Left ventricle myocardium superior (tissue), 1 donor: ENCODE measurements around the gene PYGO1. TPM values are rescaled to one million over a fixed set of nuclear protein-coding genes. Genes with fewer than 3 reads are reported as not detected.

ENCODE experiments used
- ATAC-seq: fragments of 200-7000 bp; cut with Tn5 transposase; one replicate; pipeline ENCODE4 v1.9.1; 2020; ENCODE audit warnings: mild to moderate bottlenecking, moderate library complexity
- DNase-seq: peaks from one replicate; pipeline ENCODE4 v3.0.0-alpha.2; 2020
- intact Hi-C: fragments of 100-400 bp; cut with micrococcal nuclease; formaldehyde crosslinking; loops from one replicate; pipeline ENCODE4 v1.11.0; 2022
- total RNA-seq: library from RNA; stranded (reverse); fragmentation: NEBNext Ultra II Directional; extraction: Animal tissue kit (Norgen Biotek cat#: 25700); gene quantifications from one replicate; pipeline ENCODE4 v1.2.1, GENCODE V29; 2021
- donor health status: DM: no; HTN: yes; CAD: no; lungs with severe emphysema.

The PYGO1 gene
- total RNA-seq, 1 donor from 2014 or later = 7.8 TPM

- ATAC-seq (no peak), DNase-seq (no peak)
- intact Hi-C loops = no loop called here
Measured at GRCh38 chr15:55586808-55587207, 1.3 kb downstream of the PYGO1 start.

- DNase-seq (no peak), ATAC-seq (no peak)
- intact Hi-C loops = no loop called here
Measured at GRCh38 chr15:55576943-55577342, 11.2 kb downstream of the PYGO1 start.

DNA sequence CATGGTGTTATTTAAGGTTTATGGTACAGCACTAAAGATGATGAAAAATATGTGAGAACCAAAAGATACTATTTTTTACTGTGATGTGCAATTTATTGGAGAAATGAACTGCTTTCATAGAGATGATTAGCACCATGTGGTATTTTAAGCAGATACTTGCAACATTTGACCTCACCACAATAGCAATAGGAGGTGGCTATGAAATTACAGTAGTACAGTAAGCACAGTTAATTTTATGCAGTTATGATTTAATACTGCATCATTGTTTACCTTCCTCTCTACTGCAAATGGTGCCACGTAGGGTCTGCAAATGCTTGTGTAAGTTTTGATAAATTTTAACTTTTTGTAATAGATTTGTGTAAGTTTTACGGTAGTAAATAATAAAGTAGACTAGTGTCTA lies 14.0 kb downstream of the PYGO1 start:
- no peak for DNase-seq
- intact Hi-C loops = no loop called here
- no peak for ATAC-seq

- ATAC-seq = no peak
- intact Hi-C loops = no loop called here
Measured at GRCh38 chr15:55573224-55573623, 14.9 kb downstream of the PYGO1 start.

DNA sequence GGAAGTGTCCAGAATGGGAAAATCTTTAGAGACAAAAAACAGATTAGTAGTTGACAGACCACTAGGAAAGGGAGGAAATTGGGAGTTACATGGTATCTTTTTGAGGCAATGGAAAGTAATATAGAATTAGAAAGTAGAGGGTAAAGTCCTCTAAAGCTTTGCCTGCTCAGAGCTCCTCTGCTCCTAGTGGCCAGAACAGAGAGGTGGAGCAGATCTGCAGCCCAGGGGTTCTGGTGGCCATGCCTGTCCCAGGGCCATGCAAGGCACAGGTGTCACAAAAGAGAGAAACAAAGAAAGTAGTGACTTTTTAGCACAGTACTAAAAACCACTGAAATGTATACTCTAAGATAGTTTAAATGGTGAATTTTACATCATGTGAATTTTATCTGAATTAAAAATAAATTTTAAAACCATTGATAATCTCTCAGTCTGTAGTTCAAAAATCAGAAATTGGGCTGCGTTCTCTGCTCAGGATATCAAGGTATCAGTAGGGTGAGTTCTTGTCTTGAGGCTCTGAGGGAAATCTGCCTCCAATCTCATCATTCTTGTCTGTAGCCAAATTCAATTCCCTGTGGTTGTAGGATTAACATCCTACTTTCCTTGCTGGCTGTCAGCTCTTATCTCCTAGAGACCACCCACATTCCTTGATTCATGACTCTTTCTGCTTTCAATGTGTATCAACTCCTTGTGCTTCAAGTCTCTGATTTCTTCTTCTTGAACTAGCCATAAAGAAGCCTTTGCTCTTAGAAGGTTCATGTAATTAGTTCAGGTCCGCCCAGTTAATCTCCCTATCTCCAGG lies 23.6 kb downstream of the PYGO1 start:
- intact Hi-C loops = no loop called here
- DNase-seq (no peak), ATAC-seq (no peak)

More at GRCh38 chr15:55573224-55573623, 14.9 kb downstream of the PYGO1 start:
- DNase-seq = no peak

DNA sequence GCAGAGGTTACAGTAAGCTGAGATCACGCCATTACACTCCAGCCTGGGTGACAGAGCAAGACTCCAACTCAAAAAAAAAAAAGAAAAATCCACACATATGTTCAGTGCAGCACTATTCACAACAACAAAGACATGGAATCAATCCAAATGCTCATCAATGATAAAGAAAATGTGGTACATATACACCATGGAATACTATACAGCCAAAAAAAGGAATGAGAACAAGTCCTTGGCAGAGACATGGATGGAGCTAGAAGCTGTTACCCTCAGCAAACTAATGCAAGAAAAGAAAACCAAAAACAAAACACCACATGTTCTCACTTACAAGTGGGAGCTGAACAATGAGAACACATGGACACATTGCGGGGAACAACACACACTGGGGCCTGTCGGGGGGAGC lies 25.5 kb downstream of the PYGO1 start:
- no peak for ATAC-seq
- intact Hi-C loops = no loop called here
- DNase-seq = no peak

DNA sequence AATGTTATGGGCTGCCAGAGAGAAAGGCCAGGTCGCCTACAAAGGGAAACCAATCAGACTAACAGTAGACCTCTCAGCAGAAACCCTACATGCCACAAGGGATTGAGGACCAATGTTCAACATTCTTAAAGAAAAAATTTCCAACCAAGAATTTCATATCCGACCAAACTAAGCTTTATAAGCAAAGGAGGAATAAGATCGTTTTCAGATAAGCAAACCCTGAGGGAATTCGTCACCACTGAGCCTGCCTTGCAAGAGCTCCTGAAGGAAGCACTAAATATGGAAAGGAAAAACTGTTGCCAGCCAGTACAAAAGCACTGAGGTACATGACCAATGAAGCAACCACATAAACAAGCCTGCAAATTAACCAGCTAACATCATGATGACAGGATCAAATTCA lies 33.1 kb downstream of the PYGO1 start:
- no peak for DNase-seq

GRCh38 chr15:55552926-55553325 lies 35.2 kb downstream of the PYGO1 start:
- peak; percentile 49 for DNase-seq
- intact Hi-C loops = no loop called here
- peak; percentile 90 for ATAC-seq

More for the DNA sequence above, 33.1 kb downstream of the PYGO1 start:
- no peak for ATAC-seq
- intact Hi-C loops = no loop called here

GRCh38 chr15:55552451-55552850 lies 35.7 kb downstream of the PYGO1 start:
- intact Hi-C loops = no loop called here

DNA sequence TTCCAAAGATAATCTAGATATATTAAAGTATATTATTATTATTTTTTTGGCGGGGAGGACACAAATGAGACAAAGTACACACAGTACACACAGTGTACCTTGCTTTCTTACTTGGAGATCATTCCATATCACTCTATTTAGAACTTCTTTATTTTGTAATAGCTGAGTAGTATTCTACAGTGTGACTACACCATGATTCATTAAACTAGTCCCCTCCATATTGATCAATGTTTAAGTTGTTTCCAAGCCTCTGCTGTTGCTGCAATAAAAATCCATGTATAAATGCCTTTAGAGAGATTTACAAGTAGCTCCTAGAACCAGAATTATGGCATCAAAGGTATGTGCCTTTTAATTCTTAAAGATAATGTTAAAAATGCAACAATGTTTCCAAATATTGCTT lies 38.8 kb downstream of the PYGO1 start:
- DNase-seq (no peak), ATAC-seq (no peak)
- intact Hi-C loops = no loop called here

More at GRCh38 chr15:55552451-55552850, 35.7 kb downstream of the PYGO1 start:
- DNase-seq (no peak), ATAC-seq (no peak)

GRCh38 chr15:55546718-55547117 lies 41.4 kb downstream of the PYGO1 start:
- DNase-seq (no peak), ATAC-seq (no peak)
- intact Hi-C loops = no loop called here

DNA sequence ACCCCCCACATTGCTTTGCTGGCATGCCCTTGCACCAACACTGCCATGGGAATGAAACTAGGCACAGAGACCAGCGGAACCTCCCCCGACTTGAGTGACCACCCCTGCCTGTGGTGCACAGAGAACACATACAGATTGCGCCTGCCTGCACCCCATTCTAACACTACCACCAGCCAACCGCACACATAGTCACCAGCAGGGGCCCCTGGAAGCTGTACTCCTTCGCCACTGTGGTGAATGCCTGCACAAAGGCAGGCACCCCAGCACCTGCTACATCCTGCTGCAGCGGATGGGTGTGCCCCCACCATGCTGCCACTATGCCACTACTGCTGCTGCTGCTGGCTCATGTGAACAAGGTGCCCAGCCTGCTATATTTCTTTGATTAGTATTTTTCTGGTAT lies 52.7 kb downstream of the PYGO1 start:
- intact Hi-C loops = no loop called here
- DNase-seq (no peak), ATAC-seq (no peak)

DNA sequence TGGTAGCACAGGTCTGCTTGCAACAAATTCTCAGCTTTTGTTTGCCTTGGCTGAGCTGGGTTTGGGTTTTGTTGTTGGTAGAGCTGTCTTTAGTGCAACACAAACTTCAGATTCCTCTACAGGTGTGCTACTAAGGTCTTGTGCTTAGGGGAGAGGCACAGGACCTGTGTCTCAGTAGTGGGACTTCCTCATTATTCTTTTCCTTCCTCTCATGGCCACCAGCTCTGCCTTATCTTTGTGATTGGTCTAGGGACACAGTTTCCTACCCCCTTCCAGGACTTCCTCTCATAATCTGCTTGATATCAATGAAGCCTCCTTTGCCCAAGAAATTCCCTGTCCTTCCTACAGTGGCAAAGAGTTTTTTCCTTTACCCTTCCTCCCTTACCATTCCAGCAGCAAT lies 55.2 kb downstream of the PYGO1 start:
- intact Hi-C loops = no loop called here
- ATAC-seq (no peak), DNase-seq (no peak)

- peak; percentile 38 for ATAC-seq
- intact Hi-C loops = no loop called here
- no peak for DNase-seq
Measured at GRCh38 chr15:55530861-55531313, 57.3 kb downstream of the PYGO1 start.

DNA sequence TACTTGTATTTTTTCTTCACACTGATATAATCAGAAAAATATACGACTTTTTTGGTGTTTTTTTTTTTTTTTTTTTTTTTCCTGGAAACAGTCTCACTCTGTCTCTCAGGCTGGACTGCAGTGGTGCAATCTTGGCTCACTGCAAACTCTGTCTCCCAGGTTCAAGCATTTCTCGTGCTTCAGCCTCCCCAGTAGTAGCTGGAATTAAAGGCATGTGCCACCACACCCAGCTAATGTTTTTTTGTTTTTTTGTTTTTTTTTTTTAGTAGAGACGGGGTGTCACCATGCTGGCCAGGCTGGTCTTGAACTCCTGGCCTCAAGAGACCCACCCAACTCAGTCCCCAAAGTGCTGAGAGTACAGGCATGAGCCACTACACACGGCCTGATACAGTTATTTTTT lies 59.3 kb downstream of the PYGO1 start:
- ATAC-seq = no peak
- intact Hi-C loops = loop anchor here (10.0 kb wide), 1 partner anchor 106 kb away; no protein-coding TSS in a partner anchor
- no peak for DNase-seq

- intact Hi-C loops = loop anchor here (10.0 kb wide), 1 partner anchor 108 kb away; no protein-coding TSS in a partner anchor
- ATAC-seq (no peak), DNase-seq (no peak)
Measured at GRCh38 chr15:55527150-55527549, 61.0 kb downstream of the PYGO1 start.

DNA sequence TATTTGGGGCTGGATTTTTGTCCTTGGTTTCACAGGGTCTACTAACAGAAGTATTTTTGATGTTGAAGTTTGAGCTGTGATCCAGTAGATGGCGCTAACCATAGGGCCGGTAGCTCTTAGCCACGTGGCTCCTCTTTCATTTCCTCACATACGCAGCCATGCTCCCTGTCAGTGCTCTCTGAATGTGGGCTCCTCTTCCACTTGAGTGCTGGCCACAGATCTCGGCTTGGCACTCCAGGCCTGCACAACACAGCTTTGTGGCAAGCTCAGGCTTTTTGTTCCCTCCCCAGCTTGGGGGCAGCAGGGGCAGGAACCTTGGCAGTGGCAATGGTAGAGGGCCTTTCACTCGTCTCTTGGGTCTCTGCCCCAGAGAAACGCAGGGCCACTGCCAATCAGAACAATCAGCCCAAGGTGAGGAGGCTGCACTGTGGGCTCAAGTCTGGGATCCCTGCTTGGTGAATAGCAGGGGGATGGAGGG lies 61.5 kb downstream of the PYGO1 start:
- intact Hi-C loops = loop anchor here (10.0 kb wide), 1 partner anchor 108 kb away; no protein-coding TSS in a partner anchor
- ATAC-seq = no peak
- DNase-seq = no peak

- ATAC-seq = no peak
- intact Hi-C loops = loop anchor here (10.0 kb wide), 1 partner anchor 112 kb away; no protein-coding TSS in a partner anchor
- no peak for DNase-seq
Measured at GRCh38 chr15:55522742-55523450, 65.2 kb downstream of the PYGO1 start.

DNA sequence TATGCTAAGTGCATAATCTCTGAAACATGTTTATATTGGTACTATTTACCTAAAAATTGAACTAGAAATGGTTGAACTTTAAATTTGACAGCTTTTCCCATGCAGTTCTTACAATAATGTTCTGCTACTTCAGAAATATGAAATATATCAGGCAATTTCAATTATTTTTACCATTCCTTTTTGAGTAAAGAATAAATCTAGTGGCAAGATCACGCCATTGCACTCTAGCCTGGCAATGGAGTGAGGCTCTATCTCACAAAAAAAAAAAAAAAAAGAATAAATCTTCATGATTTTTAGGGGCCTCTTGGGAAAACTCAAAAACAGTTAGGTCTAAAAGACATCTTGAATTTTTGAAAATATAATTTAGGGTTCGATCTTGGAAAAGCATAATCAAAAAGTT lies 69.5 kb downstream of the PYGO1 start:
- ATAC-seq = no peak

DNA sequence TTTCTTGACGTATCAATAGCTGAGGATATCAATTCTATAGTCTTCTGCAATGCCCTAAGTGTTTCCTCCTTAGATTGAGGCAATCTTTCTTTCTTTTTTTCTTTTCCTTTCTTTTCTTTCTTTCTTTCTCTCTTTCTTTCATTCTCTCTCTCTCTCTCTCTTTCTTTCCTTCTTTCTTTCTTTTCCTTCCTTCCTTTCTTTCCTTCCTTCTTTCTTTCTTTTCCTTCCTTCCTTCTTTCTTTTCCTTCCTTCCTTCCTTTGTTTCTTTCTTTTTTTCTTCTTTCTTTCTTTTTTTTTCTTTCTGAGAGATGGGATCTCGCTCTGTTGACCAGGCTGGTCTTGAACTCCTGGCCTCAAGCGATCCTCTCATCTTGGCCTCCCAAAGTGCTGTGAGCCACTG lies 70.1 kb downstream of the PYGO1 start:
- intact Hi-C loops = no loop called here
- ATAC-seq = no peak
- DNase-seq = no peak

More for the DNA sequence above, 69.5 kb downstream of the PYGO1 start:
- no peak for DNase-seq
- intact Hi-C loops = no loop called here
